ENCODE measurements around the gene ACOX3.

Gene ACOX3

GRCh38 chr4:8378101-8378724 lies 62.3 kb downstream of the ACOX3 start:
- no peak overlapping the region for H3K4me3 ChIP-seq (ENCODE audit: low read length)
- no peaks in the 10 kb centered on the region for H3K9me3 ChIP-seq (ENCODE audit: control insufficient read depth, low read length)
- no peaks in the 10 kb centered on the region for H3K36me3 ChIP-seq (ENCODE audit: control insufficient read depth, insufficient read depth, low read length)
- no peak overlapping the region for H3K9ac ChIP-seq (ENCODE audit: low read length)
- no peaks in the 10 kb centered on the region for H3K4me1 ChIP-seq (ENCODE audit: control insufficient read depth, insufficient read depth, low read length)
- H3K27me3 ChIP-seq (ENCODE audit: control insufficient read depth, insufficient read depth, low read length): no peaks in the 10 kb centered on the region

- Histone ChIP-seq H3K4me1 (ENCODE audit: control insufficient read depth, insufficient read depth, low read length) (no peaks in the 10 kb centered on the region), H3K9me3 (ENCODE audit: control insufficient read depth, low read length) (no peaks in the 10 kb centered on the region), H3K4me3 (ENCODE audit: low read length) (no peak overlapping the region), H3K9ac (ENCODE audit: low read length) (no peak overlapping the region), H3K36me3 (ENCODE audit: control insufficient read depth, insufficient read depth, low read length) (no peaks in the 10 kb centered on the region), H3K27me3 (ENCODE audit: control insufficient read depth, insufficient read depth, low read length) (no peaks in the 10 kb centered on the region)
Measured at GRCh38 chr4:8377103-8378075, 63.1 kb downstream of the ACOX3 start.

- H3K9ac ChIP-seq (ENCODE audit: low read length): no peak overlapping the region
Measured at GRCh38 chr4:8376361-8377102, 64.0 kb downstream of the ACOX3 start.

GRCh38 chr4:8374851-8375649 lies 65.5 kb downstream of the ACOX3 start:
- Histone ChIP-seq H3K27me3 (ENCODE audit: control insufficient read depth, insufficient read depth, low read length) (no peaks in the 10 kb centered on the region), H3K4me1 (ENCODE audit: control insufficient read depth, insufficient read depth, low read length) (no peaks in the 10 kb centered on the region), H3K9ac (ENCODE audit: low read length) (no peak overlapping the region), H3K9me3 (ENCODE audit: control insufficient read depth, low read length) (no peaks in the 10 kb centered on the region), H3K36me3 (ENCODE audit: control insufficient read depth, insufficient read depth, low read length) (no peaks in the 10 kb centered on the region), H3K4me3 (ENCODE audit: low read length) (no peak overlapping the region)

More at GRCh38 chr4:8376361-8377102, 64.0 kb downstream of the ACOX3 start:
- no peaks in the 10 kb centered on the region for H3K36me3 ChIP-seq (ENCODE audit: control insufficient read depth, insufficient read depth, low read length)
- no peaks in the 10 kb centered on the region for H3K9me3 ChIP-seq (ENCODE audit: control insufficient read depth, low read length)
- H3K4me1 ChIP-seq (ENCODE audit: control insufficient read depth, insufficient read depth, low read length): no peaks in the 10 kb centered on the region
- no peaks in the 10 kb centered on the region for H3K27me3 ChIP-seq (ENCODE audit: control insufficient read depth, insufficient read depth, low read length)
- H3K4me3 ChIP-seq (ENCODE audit: low read length): no peak overlapping the region

DNA sequence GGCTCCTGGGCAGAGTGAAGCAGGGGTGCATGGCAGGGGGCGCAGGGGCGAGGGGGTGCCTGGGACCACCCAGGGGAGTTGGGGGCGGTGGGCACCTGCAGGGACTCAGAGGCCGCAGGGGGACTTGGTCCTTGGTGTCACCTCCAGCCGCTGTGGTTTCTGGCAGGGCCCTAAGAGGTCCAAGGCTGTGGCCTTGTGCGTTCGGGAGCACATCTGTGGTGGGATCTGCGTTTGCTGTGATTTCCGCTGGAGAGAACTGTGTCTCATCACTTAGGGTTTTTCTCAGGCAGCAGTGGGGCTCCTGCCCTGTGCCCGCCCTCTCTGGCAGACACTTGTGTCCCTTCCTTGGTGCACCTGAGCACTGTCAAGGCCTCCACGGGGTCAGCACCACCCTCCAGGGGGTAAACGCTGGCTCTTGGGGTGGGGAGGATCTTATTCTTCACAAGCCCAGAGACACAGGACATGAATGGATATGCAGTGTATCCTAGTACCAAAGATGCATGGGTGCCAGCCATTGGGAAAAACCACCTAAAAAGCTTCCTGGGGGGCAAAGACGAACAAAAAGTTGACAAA lies 66.5 kb downstream of the ACOX3 start:
- H3K36me3 ChIP-seq (ENCODE audit: control insufficient read depth, insufficient read depth, low read length): no peaks in the 10 kb centered on the region

DNA sequence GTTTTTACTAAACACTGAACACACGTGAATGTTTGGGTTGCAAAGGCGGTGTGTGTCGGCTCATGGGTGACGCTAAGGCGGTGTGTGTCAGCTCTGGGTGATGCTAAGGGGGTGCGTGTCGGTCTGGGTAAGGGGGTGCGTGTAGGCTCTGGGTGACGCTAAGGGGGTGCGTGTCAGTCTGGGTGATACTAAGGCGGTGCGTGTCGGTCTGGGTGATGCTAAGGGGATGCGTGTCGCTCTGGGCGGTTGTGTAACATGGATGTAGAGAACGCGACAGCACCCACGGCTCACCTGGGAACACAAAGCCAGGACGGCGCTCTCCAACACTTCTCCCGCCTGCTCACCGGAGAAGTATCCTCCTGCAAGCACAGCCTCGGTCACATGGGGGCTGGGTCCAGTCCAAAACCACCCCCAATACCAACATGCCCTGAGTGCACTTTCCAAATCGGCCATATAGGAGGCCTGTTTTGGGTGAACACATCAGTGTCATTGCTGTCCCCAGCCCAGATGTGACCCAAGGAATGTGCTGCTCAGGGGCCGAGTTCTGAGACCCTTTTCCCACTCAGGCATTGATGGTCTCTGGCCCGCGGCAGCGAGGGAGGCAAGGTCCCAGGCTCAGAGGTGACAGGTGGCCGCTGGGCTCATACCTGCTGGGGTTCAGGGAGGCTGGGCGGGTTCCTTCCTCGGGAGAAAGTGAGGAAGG lies 67.1 kb downstream of the ACOX3 start:
- no peak overlapping the region for H3K9ac ChIP-seq (ENCODE audit: low read length)
- H3K27me3 ChIP-seq (ENCODE audit: control insufficient read depth, insufficient read depth, low read length): no peaks in the 10 kb centered on the region
- H3K36me3 ChIP-seq (ENCODE audit: control insufficient read depth, insufficient read depth, low read length): no peaks in the 10 kb centered on the region
- H3K9me3 ChIP-seq (ENCODE audit: control insufficient read depth, low read length): no peaks in the 10 kb centered on the region
- H3K4me3 ChIP-seq (ENCODE audit: low read length): no peak overlapping the region
- peaks cover 7% of the 10 kb centered on the region for H3K4me1 ChIP-seq (ENCODE audit: control insufficient read depth, insufficient read depth, low read length)

More for the DNA sequence above, 66.5 kb downstream of the ACOX3 start:
- Histone ChIP-seq H3K9me3 (ENCODE audit: control insufficient read depth, low read length) (no peaks in the 10 kb centered on the region), H3K4me3 (ENCODE audit: low read length) (no peak overlapping the region), H3K9ac (ENCODE audit: low read length) (no peak overlapping the region), H3K27me3 (ENCODE audit: control insufficient read depth, insufficient read depth, low read length) (no peaks in the 10 kb centered on the region), H3K4me1 (ENCODE audit: control insufficient read depth, insufficient read depth, low read length) (peaks cover 5% of the 10 kb centered on the region)

GRCh38 chr4:8372506-8372905 lies 68.0 kb downstream of the ACOX3 start:
- Histone ChIP-seq H3K4me3 (ENCODE audit: low read length) (no peak overlapping the region), H3K9ac (ENCODE audit: low read length) (no peak overlapping the region), H3K36me3 (ENCODE audit: control insufficient read depth, insufficient read depth, low read length) (no peaks in the 10 kb centered on the region), H3K4me1 (ENCODE audit: control insufficient read depth, insufficient read depth, low read length) (peaks cover 7% of the 10 kb centered on the region), H3K27me3 (ENCODE audit: control insufficient read depth, insufficient read depth, low read length) (no peaks in the 10 kb centered on the region), H3K9me3 (ENCODE audit: control insufficient read depth, low read length) (no peaks in the 10 kb centered on the region)

DNA sequence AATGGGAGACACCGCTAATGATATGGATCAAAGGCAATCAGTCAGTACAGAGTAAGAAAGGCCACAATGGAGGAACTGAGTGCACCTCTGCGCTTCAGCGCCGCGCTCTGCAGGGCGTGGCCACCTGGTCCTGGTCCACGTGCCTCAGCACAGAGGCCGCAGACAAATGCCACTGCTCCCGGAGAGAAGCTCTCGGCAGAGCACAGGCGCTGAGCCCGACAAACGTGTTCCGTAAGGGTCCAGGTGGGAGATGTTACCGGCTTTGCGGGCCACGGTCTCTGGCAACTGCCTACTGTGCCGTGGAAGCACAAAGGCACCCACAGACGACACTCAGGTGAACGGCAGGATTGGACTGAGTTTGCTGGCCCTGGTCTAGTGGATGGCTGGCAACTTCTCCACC lies 68.9 kb downstream of the ACOX3 start:
- no peaks in the 10 kb centered on the region for H3K36me3 ChIP-seq (ENCODE audit: control insufficient read depth, insufficient read depth, low read length)
- H3K27me3 ChIP-seq (ENCODE audit: control insufficient read depth, insufficient read depth, low read length): no peaks in the 10 kb centered on the region
- H3K4me1 ChIP-seq (ENCODE audit: control insufficient read depth, insufficient read depth, low read length): peaks cover 7% of the 10 kb centered on the region
- H3K4me3 ChIP-seq (ENCODE audit: low read length): no peak overlapping the region
- H3K9ac ChIP-seq (ENCODE audit: low read length): no peak overlapping the region
- no peaks in the 10 kb centered on the region for H3K9me3 ChIP-seq (ENCODE audit: control insufficient read depth, low read length)

DNA sequence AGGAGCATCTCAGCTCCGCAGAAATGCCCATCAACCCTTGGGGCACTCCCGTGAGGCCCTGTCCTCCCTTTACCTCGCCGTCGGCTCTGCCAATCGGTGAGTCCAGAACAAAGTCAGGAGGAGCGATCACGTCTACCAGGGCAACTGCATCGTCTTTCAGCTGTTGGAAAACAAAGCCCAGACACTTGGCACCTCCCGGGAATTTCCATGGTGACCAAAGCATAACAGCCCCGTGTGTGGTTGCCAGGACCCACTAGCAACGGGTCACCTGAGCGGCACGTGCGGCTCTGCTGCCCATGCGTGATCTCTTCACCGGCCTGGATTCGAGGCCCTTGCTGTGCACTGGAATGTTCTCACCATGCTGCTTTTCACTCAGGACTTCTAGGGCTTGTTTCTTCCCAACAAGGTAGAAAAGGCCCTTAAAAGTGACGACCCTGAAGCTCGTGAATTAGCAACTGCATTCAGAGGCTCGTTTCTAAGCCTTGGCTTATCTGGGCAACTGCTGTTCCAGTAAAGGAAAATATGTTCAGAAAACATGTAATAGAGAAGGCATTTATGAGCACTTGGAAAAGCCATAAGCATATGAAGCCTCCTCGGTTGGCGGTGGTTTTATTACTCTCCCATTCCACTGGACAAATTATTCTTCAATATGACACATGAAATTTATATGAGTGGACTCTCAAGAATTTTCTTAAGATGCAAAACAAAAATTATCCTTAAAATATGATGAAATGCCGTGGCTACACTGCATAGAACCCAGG lies 69.5 kb downstream of the ACOX3 start:
- no peaks in the 10 kb centered on the region for H3K36me3 ChIP-seq (ENCODE audit: control insufficient read depth, insufficient read depth, low read length)
- no peak overlapping the region for H3K9ac ChIP-seq (ENCODE audit: low read length)
- H3K9me3 ChIP-seq (ENCODE audit: control insufficient read depth, low read length): no peaks in the 10 kb centered on the region
- H3K27me3 ChIP-seq (ENCODE audit: control insufficient read depth, insufficient read depth, low read length): no peaks in the 10 kb centered on the region
- H3K4me1 ChIP-seq (ENCODE audit: control insufficient read depth, insufficient read depth, low read length): peaks cover 7% of the 10 kb centered on the region
- no peak overlapping the region for H3K4me3 ChIP-seq (ENCODE audit: low read length)

- H3K36me3 ChIP-seq (ENCODE audit: control insufficient read depth, insufficient read depth, low read length): no peaks in the 10 kb centered on the region
- H3K4me3 ChIP-seq (ENCODE audit: low read length): no peak overlapping the region
- no peaks in the 10 kb centered on the region for H3K27me3 ChIP-seq (ENCODE audit: control insufficient read depth, insufficient read depth, low read length)
- no peak overlapping the region for H3K9ac ChIP-seq (ENCODE audit: low read length)
- H3K4me1 ChIP-seq (ENCODE audit: control insufficient read depth, insufficient read depth, low read length): peaks cover 7% of the 10 kb centered on the region
- no peaks in the 10 kb centered on the region for H3K9me3 ChIP-seq (ENCODE audit: control insufficient read depth, low read length)
Measured at GRCh38 chr4:8370106-8370787, 70.3 kb downstream of the ACOX3 start.

All from mucosa of stomach (tissue), 1 donor.